Measurements from ENCODE around the gene BANF2. TPM values are rescaled to one million over a fixed set of nuclear protein-coding genes. Genes with fewer than 3 reads are reported as not detected.

The BANF2 gene
- total RNA-seq, 6 experiments from 2014 or later: not detected

GRCh38 chr20:17725094-17725835 is 25.5 kb downstream of the BANF2 start:
- DNase-seq (peak in 1 of 3 donors; percentile 51), ATAC-seq (peak in 3 of 4 donors; percentile 36 to 52 (median 46))
- Histone ChIP-seq H3K4me1 (peaks cover 0 to 3% (median 0%) of the 10 kb centered on the region in 4 donors), H3K36me3 (no peaks in the 10 kb centered on the region), H3K27me3 (no peaks in the 10 kb centered on the region), H3K4me3 (no peak overlapping the region), H3K9me3 (no peaks in the 10 kb centered on the region), H3K27ac (no peak overlapping the region)
- intact Hi-C loops (cut with DNase I): no loop called here
- 66% methylated on average over 9 of the region's 13 CpGs for WGBS (ENCODE audit: insufficient coverage, low coverage, low lambda C conversion rate, missing lambda C conversion rate)
- no peak for TF ChIP-seq POLR2A (IDR thresholded peaks at IDR 0.05)
- no peak for TF ChIP-seq CTCF (IDR thresholded peaks at IDR 0.05)

- no peak overlapping the region for H3K27ac ChIP-seq
Measured at GRCh38 chr20:17726902-17727301, 27.1 kb downstream of the BANF2 start.

GRCh38 chr20:17727351-17727750 is 27.6 kb downstream of the BANF2 start:
- no peak overlapping the region for H3K4me3 ChIP-seq
- no peaks in the 10 kb centered on the region for H3K9me3 ChIP-seq
- no peak overlapping the region for H3K27ac ChIP-seq
- intact Hi-C loops (cut with DNase I): no loop called here
- DNase-seq: no peak
- TF ChIP-seq POLR2A (IDR thresholded peaks at IDR 0.05) (no peak), CTCF (IDR thresholded peaks at IDR 0.05) (no peak)
- no peaks in the 10 kb centered on the region for H3K36me3 ChIP-seq
- no peak for ATAC-seq
- no peaks in the 10 kb centered on the region for H3K27me3 ChIP-seq
- no peaks in the 10 kb centered on the region for H3K4me1 ChIP-seq
- WGBS (ENCODE audit: insufficient coverage, low coverage, low lambda C conversion rate, missing lambda C conversion rate): 92% methylated on average over 4 of the region's 10 CpGs

More at GRCh38 chr20:17726902-17727301, 27.1 kb downstream of the BANF2 start:
- intact Hi-C loops (cut with DNase I): no loop called here
- no peaks in the 10 kb centered on the region for H3K27me3 ChIP-seq
- H3K4me3 ChIP-seq: no peak overlapping the region
- TF ChIP-seq CTCF (IDR thresholded peaks at IDR 0.05): no peak
- TF ChIP-seq POLR2A (IDR thresholded peaks at IDR 0.05): no peak
- 87% methylated on average over 4 of the region's 4 CpGs for WGBS (ENCODE audit: insufficient coverage, low coverage, low lambda C conversion rate, missing lambda C conversion rate)
- no peak for DNase-seq
- ATAC-seq: no peak
- peaks cover 0 to under 1% (median 0%) of the 10 kb centered on the region in 4 donors for H3K4me1 ChIP-seq
- H3K9me3 ChIP-seq: no peaks in the 10 kb centered on the region
- H3K36me3 ChIP-seq: no peaks in the 10 kb centered on the region

GRCh38 chr20:17728074-17728473 is 28.3 kb downstream of the BANF2 start:
- TF ChIP-seq POLR2A (IDR thresholded peaks at IDR 0.05): no peak
- no peak for TF ChIP-seq CTCF (IDR thresholded peaks at IDR 0.05)
- no peak for ATAC-seq
- no peaks in the 10 kb centered on the region for H3K4me1 ChIP-seq

More at GRCh38 chr20:17728074-17728473, 28.3 kb downstream of the BANF2 start:
- intact Hi-C loops (cut with DNase I): no loop called here
- no peak for DNase-seq
- Histone ChIP-seq H3K27ac (no peak overlapping the region), H3K27me3 (no peaks in the 10 kb centered on the region), H3K36me3 (no peaks in the 10 kb centered on the region), H3K9me3 (no peaks in the 10 kb centered on the region), H3K4me3 (no peak overlapping the region)
- WGBS (ENCODE audit: insufficient coverage, low coverage, low lambda C conversion rate, missing lambda C conversion rate): 83% methylated on average over 5 of the region's 12 CpGs
